OCI-LY7 (cell line): ENCODE measurements around the gene VPS13D.

Experiments used
- CTCF ChIP-seq: fragments of 200-600 bp; sonication (generic); conservative IDR thresholded peaks from 2 replicates; pipeline ENCODE4 v1.5.1; 2014; ENCODE audit warnings: mild to moderate bottlenecking, antibody characterized with exemption, low read length, moderate library complexity, mixed read lengths
- EZH2phosphoT487 ChIP-seq: fragments of 200-600 bp; sonication (generic); IDR thresholded peaks from 2 replicates; pipeline ENCODE4 v1.6.1; 2018; ENCODE audit warnings: low read depth, borderline replicate concordance, mild to moderate bottlenecking, mixed run types, antibody characterized with exemption, low read length, moderate library complexity, mixed read lengths

GRCh38 chr1:12552951-12553921 lies 323.4 kb downstream of the VPS13D start:
- no peak for TF ChIP-seq CTCF
- no peak for TF ChIP-seq EZH2phosphoT487
